AG04449 (cell line): Measurements from ENCODE around the gene EPHA6.

Source experiments
- CTCF ChIA-PET: fragments of 350-600 bp; formaldehyde crosslinking; extraction: SDS; loops from one replicate; lab custom pipeline; 2021; ENCODE audit warnings: antibody characterized with exemption; lab: Yijun Ruan, JAX
- POLR2A ChIA-PET: fragments of 400-600, 350-600 bp; formaldehyde crosslinking; extraction: SDS; loops from one replicate; lab custom pipeline; 2020; ENCODE audit warnings: antibody characterized with exemption, inconsistent platforms; lab: Yijun Ruan, JAX
- DNase-seq: peaks from one replicate; pipeline ENCODE4 v3.0.0-alpha.2; 2010; ENCODE audit warnings: low read depth, low spot score
- H3K4me3 ChIP-seq: 2 replicates; pipeline ENCODE4 v1.5.1; 2011; ENCODE audit warnings: low read depth, mild to moderate bottlenecking, control low read depth, low read length
- TF ChIP-seq, protein P1 (sequence below): IDR thresholded peaks from one replicate; pipeline ENCODE4 v1.5.1; 2011; ENCODE audit warnings: mild to moderate bottlenecking, moderate library complexity, low read length, control low read depth, inconsistent platforms; ENCODE audit not compliant: insufficient read depth; ENCODE audit errors: missing control alignments

EPHA6 gene

DNA sequence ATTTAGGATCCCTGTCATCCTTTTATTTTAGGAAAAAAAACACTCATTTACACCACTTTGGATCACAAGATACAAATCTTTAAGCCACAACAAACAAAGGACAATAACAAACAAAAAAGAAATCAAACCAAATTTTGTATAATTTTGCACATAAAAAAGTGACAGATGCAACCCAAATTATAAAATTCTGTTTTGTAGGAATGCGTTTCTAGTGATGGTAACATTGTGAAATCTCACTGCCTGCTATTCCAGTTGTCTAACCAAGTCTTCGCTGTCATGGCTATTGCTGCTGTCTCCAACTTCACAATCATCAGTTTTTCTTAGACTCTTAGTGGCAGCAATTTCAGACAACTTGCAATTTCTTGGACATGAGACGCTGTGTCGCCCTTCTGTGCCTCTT, 891.8 kb downstream of the EPHA6 start:
- DNase-seq: no peak
- ChIA-PET POLR2A (no interaction called here), CTCF (no interaction called here)

DNA sequence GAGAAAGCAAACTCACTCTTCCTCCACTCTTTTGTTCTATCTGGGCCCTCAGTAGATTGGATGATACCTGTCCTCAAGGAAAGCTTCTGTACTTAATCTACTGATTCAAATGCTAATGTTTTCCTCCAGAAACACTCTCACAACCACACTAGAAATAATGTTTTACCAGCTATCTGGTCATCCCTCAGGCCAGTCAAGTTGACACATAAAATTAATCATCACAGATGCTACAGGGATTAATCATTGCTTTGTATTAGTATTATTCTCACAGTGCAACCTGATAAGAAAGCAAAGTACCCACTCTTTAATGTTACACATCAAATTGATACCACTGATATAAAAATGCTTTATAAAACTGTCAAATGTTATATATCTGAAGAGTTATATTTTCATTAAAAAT, 897.3 kb downstream of the EPHA6 start:
- no peak for DNase-seq
- ChIA-PET POLR2A (no interaction called here), CTCF (interaction anchor here (2.7 kb wide), 1 partner anchor 8 kb away, joined by 9 read pairs; no protein-coding TSS in a partner anchor)
- TF ChIP-seq, protein P1, sequence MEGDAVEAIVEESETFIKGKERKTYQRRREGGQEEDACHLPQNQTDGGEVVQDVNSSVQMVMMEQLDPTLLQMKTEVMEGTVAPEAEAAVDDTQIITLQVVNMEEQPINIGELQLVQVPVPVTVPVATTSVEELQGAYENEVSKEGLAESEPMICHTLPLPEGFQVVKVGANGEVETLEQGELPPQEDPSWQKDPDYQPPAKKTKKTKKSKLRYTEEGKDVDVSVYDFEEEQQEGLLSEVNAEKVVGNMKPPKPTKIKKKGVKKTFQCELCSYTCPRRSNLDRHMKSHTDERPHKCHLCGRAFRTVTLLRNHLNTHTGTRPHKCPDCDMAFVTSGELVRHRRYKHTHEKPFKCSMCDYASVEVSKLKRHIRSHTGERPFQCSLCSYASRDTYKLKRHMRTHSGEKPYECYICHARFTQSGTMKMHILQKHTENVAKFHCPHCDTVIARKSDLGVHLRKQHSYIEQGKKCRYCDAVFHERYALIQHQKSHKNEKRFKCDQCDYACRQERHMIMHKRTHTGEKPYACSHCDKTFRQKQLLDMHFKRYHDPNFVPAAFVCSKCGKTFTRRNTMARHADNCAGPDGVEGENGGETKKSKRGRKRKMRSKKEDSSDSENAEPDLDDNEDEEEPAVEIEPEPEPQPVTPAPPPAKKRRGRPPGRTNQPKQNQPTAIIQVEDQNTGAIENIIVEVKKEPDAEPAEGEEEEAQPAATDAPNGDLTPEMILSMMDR: no peak
- H3K4me3 ChIP-seq: no peak overlapping the region

More for the DNA sequence above, 891.8 kb downstream of the EPHA6 start:
- TF ChIP-seq, protein P1: no peak
- no peak overlapping the region for H3K4me3 ChIP-seq

DNA sequence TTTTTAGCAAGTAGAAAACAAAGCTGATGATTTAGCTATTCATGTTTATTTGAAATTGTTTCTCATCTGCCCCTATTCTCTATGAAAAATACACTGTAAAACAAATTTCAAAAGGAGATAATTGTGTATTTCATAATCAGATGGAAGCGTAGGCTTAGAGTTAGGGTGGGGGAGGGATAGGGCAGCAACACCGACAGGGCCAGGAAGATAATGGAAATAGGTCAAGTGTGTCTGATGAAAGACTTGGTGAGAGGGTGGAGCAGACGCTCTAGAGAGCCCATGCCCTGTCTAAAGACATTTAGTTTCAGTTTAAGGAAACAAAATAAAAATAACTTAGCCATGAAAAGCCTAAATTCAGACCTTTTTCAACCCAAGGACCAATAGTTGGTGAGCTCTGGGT, 898.5 kb downstream of the EPHA6 start:
- no peak for DNase-seq
- TF ChIP-seq, protein P1: no peak
- ChIA-PET POLR2A (no interaction called here), CTCF (no interaction called here)
- no peak overlapping the region for H3K4me3 ChIP-seq

DNA sequence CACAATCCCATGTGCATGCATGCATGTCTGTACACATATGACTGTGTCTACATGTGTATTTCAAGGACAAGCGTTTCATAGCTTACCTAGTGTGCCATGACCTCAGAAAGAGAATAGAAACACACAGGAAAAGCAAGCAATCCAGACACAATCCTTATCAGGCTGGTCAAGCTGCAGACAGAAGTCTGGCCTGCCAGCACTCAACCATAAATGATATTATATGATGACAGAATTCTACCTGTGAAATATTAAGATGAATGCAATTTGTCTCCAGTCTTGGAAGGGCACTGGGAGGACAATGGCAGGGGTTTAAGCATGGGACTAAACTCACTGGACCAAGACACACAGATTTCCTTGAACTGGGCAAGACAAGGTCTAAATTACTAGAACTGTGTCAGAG, 899.2 kb downstream of the EPHA6 start:
- DNase-seq: no peak
- POLR2A ChIA-PET: no interaction called here
- CTCF ChIA-PET: interaction anchor here (1.0 kb wide), 1 partner anchor 86 kb away, joined by 3 read pairs; no protein-coding TSS in a partner anchor
- TF ChIP-seq, protein P1: no peak
- H3K4me3 ChIP-seq: no peak overlapping the region

DNA sequence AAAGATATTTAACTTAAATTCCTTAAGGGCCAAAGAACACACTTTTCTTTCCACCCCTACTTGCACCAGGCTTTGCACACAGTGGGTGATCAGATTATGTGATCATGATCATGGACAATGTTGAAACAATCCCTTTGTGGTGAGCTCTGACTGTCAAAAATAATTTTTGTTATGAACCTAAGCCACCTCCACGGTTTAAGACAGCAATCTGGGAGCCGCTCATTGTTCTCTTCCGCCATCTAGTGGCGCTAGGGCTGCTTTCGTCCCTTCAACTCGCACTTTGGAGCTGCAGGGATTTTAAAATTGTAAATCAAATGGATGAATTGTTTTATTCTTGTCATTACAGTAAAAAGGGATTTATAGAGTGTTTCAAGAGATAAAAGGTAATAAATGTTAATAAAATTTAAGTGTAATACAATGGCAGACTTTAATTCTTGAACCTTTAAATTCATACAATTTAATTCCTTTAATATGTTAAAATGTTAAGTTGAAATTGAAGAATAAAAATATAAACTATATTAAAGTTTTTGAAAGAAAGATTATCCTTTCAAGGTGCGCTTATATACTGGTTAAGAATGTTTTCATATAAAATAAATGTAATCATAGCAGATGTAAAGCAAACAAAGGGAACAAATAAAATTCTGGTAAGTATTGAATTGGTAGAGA, 904.9 kb downstream of the EPHA6 start:
- POLR2A ChIA-PET: no interaction called here
- peak; percentile 2 for DNase-seq
- TF ChIP-seq, protein P1: peak; percentile 85

DNA sequence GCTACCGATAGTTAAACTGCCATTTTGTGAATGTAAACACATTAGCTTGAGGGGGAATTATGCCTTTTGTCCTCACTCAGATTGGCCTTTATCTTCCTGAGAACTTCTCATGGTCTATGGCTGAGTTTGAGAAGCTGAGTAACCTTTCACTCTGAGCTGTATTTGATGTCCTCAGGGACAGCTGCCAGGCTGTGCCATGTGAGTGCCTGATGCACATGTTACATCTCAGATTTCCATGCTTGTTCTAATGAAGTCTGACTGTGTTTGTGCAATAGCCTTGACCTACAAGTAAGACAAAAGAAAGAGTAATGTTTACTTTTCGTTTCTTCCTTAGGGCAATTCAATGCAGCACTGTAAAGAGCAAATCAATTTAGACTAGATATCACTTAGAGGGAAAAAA, 906.0 kb downstream of the EPHA6 start:
- no peak overlapping the region for H3K4me3 ChIP-seq
- TF ChIP-seq, protein P1: no peak
- no peak for DNase-seq
- CTCF ChIA-PET: interaction anchor here (0.8 to 2.9 kb wide), 8 partner anchors 9 to 857 kb away, joined by 3 to 17 read pairs (median 6); partner anchors contain the start of gene ARL6
- POLR2A ChIA-PET: no interaction called here

More for the DNA sequence above, 904.9 kb downstream of the EPHA6 start:
- CTCF ChIA-PET: interaction anchor here (0.6 to 2.9 kb wide), 17 partner anchors 8 to 856 kb away, joined by 3 to 17 read pairs (median 4); partner anchors contain the start of gene ARL6
- no peak overlapping the region for H3K4me3 ChIP-seq
